ENCODE results near the gene CLHC1. TPM values are rescaled to one million over a fixed set of nuclear protein-coding genes. Genes with fewer than 3 reads are reported as not detected.
"Not testable (repeated sequence)": the region's sequence is repeated elsewhere in the genome, so short reads cannot be mapped to it uniquely, and the experiment has no call there.

Gene CLHC1
- total and polyA plus RNA-seq, 2 donors (not counting 3 experiments of a cell fraction or from before 2014, with no cell fraction given) = 2.4 to 12.3 TPM

- H3K9me1 ChIP-seq (replicated peaks; ENCODE audit: control insufficient read depth, extremely low read depth, insufficient read depth, low read length); CTCF ChIA-PET; H2AFZ ChIP-seq (ENCODE audit: low read depth, low read length); DNase-seq (ENCODE audit: low read depth, low spot score); H3K4me2 ChIP-seq (ENCODE audit: insufficient read depth, low read length); dilution Hi-C loops (cut with MboI; ENCODE audit: extremely low pct_ligation_motif_present, low sequenced_read_pairs); intact Hi-C loops (cut with micrococcal nuclease); H3K4me3 ChIP-seq (replicated peaks in 1 of 3; ENCODE audit: insufficient read depth in 1 of 3, low read depth in 1 of 3, low read length in 3 of 3); H3K79me2 ChIP-seq (ENCODE audit: control insufficient read depth, insufficient read depth, low read length); H4K20me1 ChIP-seq (replicated peaks; ENCODE audit: control insufficient read depth, extremely low read depth, insufficient read depth, low read length); H3K27me3 ChIP-seq (ENCODE audit: control insufficient read depth in 2 of 2, insufficient read depth in 2 of 2, low read length in 2 of 2); H3K9me3 ChIP-seq (replicated peaks; ENCODE audit: control insufficient read depth, insufficient read depth, low read length); H3K36me3 ChIP-seq (ENCODE audit: control insufficient read depth in 2 of 2, extremely low read depth in 1 of 2, insufficient read depth in 2 of 2, low read length in 2 of 2); H3K27ac ChIP-seq (ENCODE audit: insufficient read depth, low read depth, low read length); BruUV-seq (replicated peaks); FAIRE-seq; H3K9ac ChIP-seq (replicated peaks; ENCODE audit: extremely low read depth, insufficient read depth, low read length); H3K4me1 ChIP-seq (ENCODE audit: control insufficient read depth, extremely low read depth, insufficient read depth, low read length); POLR2A ChIA-PET: not testable (repeated sequence)
Measured at GRCh38 chr2:55279859-55280424, 47.8 kb upstream of the CLHC1 start.

- dilution Hi-C loops (cut with MboI; ENCODE audit: extremely low pct_ligation_motif_present, low sequenced_read_pairs); H4K20me1 ChIP-seq (replicated peaks; ENCODE audit: control insufficient read depth, extremely low read depth, insufficient read depth, low read length); H3K9ac ChIP-seq (replicated peaks; ENCODE audit: extremely low read depth, insufficient read depth, low read length); H2AFZ ChIP-seq (ENCODE audit: low read depth, low read length); FAIRE-seq; H3K4me2 ChIP-seq (ENCODE audit: insufficient read depth, low read length); H3K9me3 ChIP-seq (replicated peaks; ENCODE audit: control insufficient read depth, insufficient read depth, low read length); H3K36me3 ChIP-seq (ENCODE audit: control insufficient read depth in 2 of 2, extremely low read depth in 1 of 2, insufficient read depth in 2 of 2, low read length in 2 of 2); H3K27me3 ChIP-seq (ENCODE audit: control insufficient read depth in 2 of 2, insufficient read depth in 2 of 2, low read length in 2 of 2); DNase-seq (ENCODE audit: low read depth, low spot score); H3K9me1 ChIP-seq (replicated peaks; ENCODE audit: control insufficient read depth, extremely low read depth, insufficient read depth, low read length); H3K27ac ChIP-seq (ENCODE audit: insufficient read depth, low read depth, low read length); BruUV-seq (replicated peaks); intact Hi-C loops (cut with micrococcal nuclease); H3K4me3 ChIP-seq (replicated peaks in 1 of 3; ENCODE audit: insufficient read depth in 1 of 3, low read depth in 1 of 3, low read length in 3 of 3); POLR2A ChIA-PET; CTCF ChIA-PET; H3K79me2 ChIP-seq (ENCODE audit: control insufficient read depth, insufficient read depth, low read length); H3K4me1 ChIP-seq (ENCODE audit: control insufficient read depth, extremely low read depth, insufficient read depth, low read length): not testable (repeated sequence)
Measured at GRCh38 chr2:55279214-55279835, 47.2 kb upstream of the CLHC1 start.

Measured in endothelial cell of umbilical vein (primary cell).